RWPE1 (cell line): ENCODE results near the gene TTC22.

ENCODE experiments used
- CTCF ChIA-PET: fragments of 350-600 bp; sonication (Branson Sonifier 250); formaldehyde crosslinking; extraction: SDS; loops from one replicate; lab custom pipeline; 2021; lab: Yijun Ruan, JAX
- POLR2A ChIA-PET: fragments of 400-600 bp; formaldehyde crosslinking; extraction: SDS; loops from one replicate; lab custom pipeline; 2020; ENCODE audit warnings: antibody characterized with exemption; ENCODE audit not compliant: low non-redundant PET; lab: Yijun Ruan, JAX
- DNase-seq: peaks from one replicate; pipeline ENCODE4 v3.0.0; 2012; ENCODE audit warnings: low spot score
- H3K27ac ChIP-seq: fragments of 450-650 bp; 2 replicates; pipeline ENCODE4 v1.5.1; 2017
- TF ChIP-seq, protein P1 (sequence below): fragments of 450-650 bp; conservative IDR thresholded peaks from 2 replicates; pipeline ENCODE4 v1.5.1; 2017; ENCODE audit warnings: low read depth, mild to moderate bottlenecking

Gene TTC22

DNA sequence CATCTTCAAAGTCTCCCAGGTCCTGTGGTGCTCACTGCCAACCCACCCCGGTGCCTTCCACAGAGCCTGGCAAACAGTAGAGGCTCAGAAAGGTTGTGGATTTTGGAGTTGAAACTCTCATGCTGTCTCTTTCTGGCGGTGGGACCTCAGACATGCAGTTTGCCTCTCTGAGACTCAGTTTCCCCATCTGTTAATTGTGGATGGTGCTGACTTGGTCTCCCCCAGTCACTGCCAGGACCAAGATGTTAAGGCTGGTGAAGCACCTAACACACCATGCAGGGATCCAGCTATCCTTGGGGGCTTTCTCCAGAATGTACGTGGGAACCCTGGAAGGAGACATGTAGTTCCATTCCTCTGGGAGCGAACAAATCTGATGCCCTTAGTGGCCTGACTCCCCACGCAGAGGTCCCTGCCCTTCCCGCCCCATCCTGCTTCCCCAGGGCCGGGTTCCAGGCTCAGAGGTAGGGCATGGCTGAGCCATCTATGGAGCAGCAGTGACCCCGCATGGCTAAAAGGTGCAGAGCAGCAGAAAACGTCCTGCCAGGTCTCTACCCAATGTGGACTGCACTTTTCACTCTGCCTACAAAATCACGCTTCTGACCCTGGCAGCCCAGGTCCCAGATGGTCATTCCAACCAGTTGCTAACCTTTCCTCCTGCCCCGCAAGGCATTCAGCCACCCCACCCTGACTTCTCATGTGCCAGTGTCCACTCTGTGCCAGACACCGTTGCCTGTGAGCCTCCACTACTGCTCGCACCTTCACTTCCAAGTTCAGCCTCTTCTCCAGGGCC lies 9.2 kb upstream of the TTC22 start:
- H3K27ac ChIP-seq, result no peak overlapping the region
- DNase-seq, result peak; percentile 76
- ChIA-PET CTCF (interaction anchor here (0.6 to 1.0 kb wide), 4 partner anchors 32 to 642 kb away, joined by 3 to 5 read pairs (median 4); no protein-coding TSS in a partner anchor), POLR2A (no interaction called here)
- TF ChIP-seq, protein P1, sequence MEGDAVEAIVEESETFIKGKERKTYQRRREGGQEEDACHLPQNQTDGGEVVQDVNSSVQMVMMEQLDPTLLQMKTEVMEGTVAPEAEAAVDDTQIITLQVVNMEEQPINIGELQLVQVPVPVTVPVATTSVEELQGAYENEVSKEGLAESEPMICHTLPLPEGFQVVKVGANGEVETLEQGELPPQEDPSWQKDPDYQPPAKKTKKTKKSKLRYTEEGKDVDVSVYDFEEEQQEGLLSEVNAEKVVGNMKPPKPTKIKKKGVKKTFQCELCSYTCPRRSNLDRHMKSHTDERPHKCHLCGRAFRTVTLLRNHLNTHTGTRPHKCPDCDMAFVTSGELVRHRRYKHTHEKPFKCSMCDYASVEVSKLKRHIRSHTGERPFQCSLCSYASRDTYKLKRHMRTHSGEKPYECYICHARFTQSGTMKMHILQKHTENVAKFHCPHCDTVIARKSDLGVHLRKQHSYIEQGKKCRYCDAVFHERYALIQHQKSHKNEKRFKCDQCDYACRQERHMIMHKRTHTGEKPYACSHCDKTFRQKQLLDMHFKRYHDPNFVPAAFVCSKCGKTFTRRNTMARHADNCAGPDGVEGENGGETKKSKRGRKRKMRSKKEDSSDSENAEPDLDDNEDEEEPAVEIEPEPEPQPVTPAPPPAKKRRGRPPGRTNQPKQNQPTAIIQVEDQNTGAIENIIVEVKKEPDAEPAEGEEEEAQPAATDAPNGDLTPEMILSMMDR, result peak; percentile 86

DNA sequence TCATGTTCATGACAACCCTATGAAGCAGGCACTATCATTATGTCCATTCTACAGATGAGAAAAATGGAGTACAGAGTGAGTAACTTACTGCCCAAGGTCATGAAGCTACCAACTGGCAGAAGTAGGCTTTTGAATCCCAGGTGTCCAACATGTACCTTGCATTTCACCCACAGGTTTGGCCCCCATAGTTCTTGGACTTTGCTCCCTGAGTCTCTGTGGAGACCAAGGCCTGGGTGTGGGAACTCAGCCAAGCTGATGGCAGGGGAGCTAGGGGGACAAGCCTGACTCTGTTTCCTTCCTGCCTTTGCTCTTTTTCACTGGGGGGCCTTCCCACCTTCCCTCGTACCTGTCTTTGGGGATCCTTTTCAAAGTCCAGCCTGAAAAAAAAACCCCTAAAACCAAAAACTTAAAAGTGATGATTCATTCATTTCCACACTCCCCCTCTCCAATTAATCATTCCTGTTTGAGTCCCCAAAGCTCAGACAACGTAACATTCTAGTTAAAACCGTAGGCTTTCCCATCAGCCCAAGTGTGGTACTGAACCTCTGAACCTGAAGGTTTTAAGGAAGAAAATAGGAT lies 8.5 kb upstream of the TTC22 start:
- ChIA-PET POLR2A (no interaction called here), CTCF (interaction anchor here (0.6 to 1.0 kb wide), 6 partner anchors 33 to 641 kb away, joined by 3 to 6 read pairs (median 4); no protein-coding TSS in a partner anchor)

DNA sequence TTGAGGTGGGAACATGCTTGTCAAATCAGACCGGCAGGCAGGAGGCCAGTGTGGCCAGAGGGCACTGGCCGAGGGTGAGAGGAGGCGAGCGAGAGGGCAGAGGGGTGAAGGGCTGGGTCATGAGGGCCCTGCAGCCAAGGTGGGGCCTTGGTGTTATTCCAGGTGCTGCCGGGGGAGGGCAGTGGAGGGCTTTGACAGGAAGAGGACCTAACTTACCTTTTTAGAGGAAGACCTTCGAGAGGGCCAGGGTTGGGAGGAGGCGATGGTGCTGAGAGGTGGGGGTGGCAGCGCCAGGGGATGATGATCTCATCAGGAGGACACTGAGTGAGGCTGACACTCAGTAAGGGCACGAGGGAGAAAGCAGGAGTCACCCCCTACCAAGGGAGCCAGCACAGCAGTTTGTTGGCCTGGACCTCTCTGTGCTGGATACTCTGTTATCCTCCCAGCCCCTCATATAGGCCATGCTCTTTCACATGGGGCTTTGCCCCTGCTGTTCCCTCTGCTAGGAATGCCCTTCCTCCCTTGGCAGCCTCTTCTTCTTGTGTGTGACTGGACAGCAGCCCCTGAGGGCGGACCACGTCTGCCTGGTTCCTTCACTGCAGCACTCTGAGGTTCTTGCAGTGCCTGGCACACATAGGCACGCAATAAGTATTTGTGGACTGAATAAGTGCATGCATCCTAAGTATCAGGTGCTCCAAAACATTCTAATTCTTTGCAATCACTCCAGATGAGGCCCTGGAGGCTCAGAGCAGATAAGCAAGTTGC lies 7.5 kb upstream of the TTC22 start:
- TF ChIP-seq, protein P1, result no peak
- no peak overlapping the region for H3K27ac ChIP-seq
- DNase-seq, result no peak
- CTCF ChIA-PET, result interaction anchor here (0.6 kb wide), 1 partner anchor 369 kb away, joined by 3 read pairs; no protein-coding TSS in a partner anchor
- POLR2A ChIA-PET, result no interaction called here

More for the DNA sequence above, 8.5 kb upstream of the TTC22 start:
- DNase-seq, result no peak
- no peak overlapping the region for H3K27ac ChIP-seq
- TF ChIP-seq, protein P1, result no peak

DNA sequence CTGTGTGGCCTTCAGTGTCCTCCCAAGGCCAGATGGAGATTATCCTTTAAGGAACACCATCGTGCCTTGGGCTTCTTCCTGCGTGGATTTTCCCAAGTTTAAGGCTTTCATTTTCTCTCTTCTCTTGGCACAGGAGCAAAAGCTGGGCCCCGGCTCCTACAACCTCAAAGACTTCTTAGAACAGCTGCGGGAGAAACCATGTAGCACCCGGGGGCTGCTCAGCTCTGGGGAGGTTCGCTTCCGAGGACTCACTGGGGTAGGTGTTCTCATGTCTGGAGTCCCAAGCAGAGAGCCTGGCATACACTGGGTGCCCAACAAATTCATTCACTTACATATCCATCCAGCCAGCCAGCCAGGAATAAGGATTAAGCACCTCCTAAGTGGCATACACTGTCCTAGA lies 6.6 kb upstream of the TTC22 start:
- peak overlapping the region; percentile 30 for H3K27ac ChIP-seq
- DNase-seq, result no peak
- CTCF ChIA-PET, result interaction anchor here (0.6 kb wide), 2 partner anchors 295 to 556 kb away, joined by 3 to 4 read pairs; no protein-coding TSS in a partner anchor
- POLR2A ChIA-PET, result no interaction called here
- TF ChIP-seq, protein P1, result no peak

DNA sequence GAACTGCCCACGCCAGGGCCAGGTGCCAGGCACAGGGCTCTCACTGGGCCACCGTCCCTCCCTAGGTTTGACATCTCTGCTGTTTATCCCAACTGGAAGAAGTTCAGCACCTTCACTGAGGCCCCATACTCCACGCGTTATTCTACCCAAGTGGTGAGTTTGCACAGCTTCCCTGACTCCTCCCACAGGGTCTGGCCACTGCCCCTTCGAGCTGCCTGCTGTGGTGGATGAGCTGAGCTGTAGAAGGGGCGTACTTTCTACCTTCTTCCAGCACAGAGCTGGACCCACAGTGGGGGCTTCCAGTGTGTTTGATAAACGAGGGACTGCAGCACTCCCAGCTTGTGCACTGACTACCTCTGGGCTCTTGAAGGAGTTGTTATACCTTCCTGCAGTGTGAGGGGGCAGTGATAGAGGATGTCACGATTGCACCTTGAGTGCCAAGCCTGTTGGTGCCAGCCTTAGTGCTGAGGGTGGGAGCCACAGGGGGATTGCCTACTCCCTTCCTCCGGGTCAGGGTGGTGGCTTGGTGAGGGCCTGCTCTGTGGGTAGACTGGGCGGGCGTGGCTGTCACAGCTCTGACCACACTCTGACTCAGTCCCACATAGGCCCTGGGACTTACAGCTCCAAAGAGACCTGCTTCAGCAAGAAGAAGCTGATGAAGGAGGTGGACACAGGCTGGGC lies 5.9 kb upstream of the TTC22 start:
- CTCF ChIA-PET, result interaction anchor here (0.6 to 0.7 kb wide), 3 partner anchors 20 to 294 kb away, joined by 3 to 4 read pairs (median 4); no protein-coding TSS in a partner anchor
- H3K27ac ChIP-seq, result peak overlapping the region; percentile 30
- TF ChIP-seq, protein P1, result no peak
- POLR2A ChIA-PET, result interaction anchor here (0.6 kb wide), 1 partner anchor 67 kb away, joined by 3 read pairs; no protein-coding TSS in a partner anchor
- no peak for DNase-seq
